ENCODE measurements around the gene SOBP. TPM values are rescaled to one million over a fixed set of nuclear protein-coding genes. Genes with fewer than 3 reads are reported as not detected.

Gene SOBP
- total RNA-seq, 4 donors from 2014 or later, result 6.0 to 18.4 (median 6.7) TPM

GRCh38 chr6:107627969-107628368 is 138.1 kb downstream of the SOBP start:
- 84 to 87% methylated on average over 4 of the region's 4 CpGs for WGBS, 2 donors

GRCh38 chr6:107628878-107629277 is 139.0 kb downstream of the SOBP start:
- Histone ChIP-seq H3K27ac (no peak overlapping the region), H3K4me1 (peaks cover 0 to 5% (median 0%) of the 10 kb centered on the region in 4 donors), H3K9me3 (no peaks in the 10 kb centered on the region), H3K4me3 (no peak overlapping the region), H3K36me3 (peaks cover 0 to 2% (median 0%) of the 10 kb centered on the region in 3 donors), H3K27me3 (peaks cover 0 to 5% of the 10 kb centered on the region in 2 donors)
- 70 to 71% methylated on average over 3 of the region's 3 CpGs for WGBS, 2 donors
- TF ChIP-seq CTCF (IDR thresholded peaks at IDR 0.05) (no peak), EP300 (IDR thresholded peaks at IDR 0.05) (no peak), POLR2A (IDR thresholded peaks at IDR 0.05) (no peak)
- no peak for DNase-seq (ENCODE audit: low spot score in 2 of 2)

More at GRCh38 chr6:107627969-107628368, 138.1 kb downstream of the SOBP start:
- Histone ChIP-seq H3K9me3 (no peaks in the 10 kb centered on the region), H3K36me3 (no peaks in the 10 kb centered on the region), H3K4me3 (no peak overlapping the region), H3K27ac (no peak overlapping the region), H3K4me1 (peaks cover 0 to 5% (median 0%) of the 10 kb centered on the region in 4 donors), H3K27me3 (no peaks in the 10 kb centered on the region)
- no peak for TF ChIP-seq EP300 (IDR thresholded peaks at IDR 0.05)
- no peak for TF ChIP-seq POLR2A (IDR thresholded peaks at IDR 0.05)
- no peak for TF ChIP-seq CTCF (IDR thresholded peaks at IDR 0.05)
- DNase-seq (ENCODE audit: low spot score in 2 of 2), result no peak

GRCh38 chr6:107629548-107630129 is 139.7 kb downstream of the SOBP start:
- no peak overlapping the region for H3K27ac ChIP-seq
- H3K4me3 ChIP-seq, result no peak overlapping the region
- H3K4me1 ChIP-seq, result peaks cover 0 to 12% (median 0%) of the 10 kb centered on the region in 4 donors
- H3K9me3 ChIP-seq, result no peaks in the 10 kb centered on the region
- WGBS, 2 donors, result 79 to 80% methylated on average over 6 of the region's 6 CpGs
- DNase-seq (ENCODE audit: low spot score in 2 of 2), result no peak
- peaks cover 0 to 10% of the 10 kb centered on the region in 2 donors for H3K27me3 ChIP-seq
- TF ChIP-seq EP300 (IDR thresholded peaks at IDR 0.05), result no peak
- no peak for TF ChIP-seq CTCF (IDR thresholded peaks at IDR 0.05)
- TF ChIP-seq POLR2A (IDR thresholded peaks at IDR 0.05), result no peak
- H3K36me3 ChIP-seq, result peaks cover 0 to 5% (median 0%) of the 10 kb centered on the region in 3 donors

GRCh38 chr6:107630348-107630977 is 140.5 kb downstream of the SOBP start:
- peaks cover 0 to 5% (median 0%) of the 10 kb centered on the region in 3 donors for H3K36me3 ChIP-seq
- H3K9me3 ChIP-seq, result no peaks in the 10 kb centered on the region
- DNase-seq (ENCODE audit: low spot score in 2 of 2), result no peak
- H3K27ac ChIP-seq, result no peak overlapping the region
- 79 to 86% methylated on average over 4 of the region's 4 CpGs for WGBS, 2 donors
- peaks cover 0 to 16% of the 10 kb centered on the region in 2 donors for H3K27me3 ChIP-seq
- H3K4me1 ChIP-seq, result peaks cover 0 to 12% (median 0%) of the 10 kb centered on the region in 4 donors
- TF ChIP-seq CTCF (IDR thresholded peaks at IDR 0.05) (no peak), EP300 (IDR thresholded peaks at IDR 0.05) (no peak), POLR2A (IDR thresholded peaks at IDR 0.05) (no peak)
- no peak overlapping the region for H3K4me3 ChIP-seq

All from tibial nerve (tissue), 4 donors.